Transverse colon (tissue), 4 donors: ENCODE results near the gene LAMB1.
"Not testable (repeated sequence)": the region's sequence is repeated elsewhere in the genome, so short reads cannot be mapped to it uniquely, and the experiment has no call there.

Experiments
- CTCF ChIP-seq, 5 experiments: fragments of 200-600 bp in 3 of 5; fragments of 450-650 bp in 2 of 5; sonication (generic) in 3 of 5; IDR thresholded peaks; 1 replicate in 2 of 5; 2 replicates in 3 of 5; pipeline ENCODE4 v1.5.1; 2016 to 2017; ENCODE audit warnings: antibody characterized with exemption in 5 of 5, inconsistent platforms in 3 of 5, mild to moderate bottlenecking in 2 of 5, moderate library complexity in 1 of 5
- EP300 ChIP-seq: sonication (generic); formaldehyde crosslinking; IDR thresholded peaks from one replicate; pipeline ENCODE4 v1.6.1; 2017; ENCODE audit warnings: antibody characterized with exemption, low read depth
- POLR2A ChIP-seq: fragments of 450-650 bp; IDR thresholded peaks from one replicate; pipeline ENCODE4 v1.6.1; 2016; ENCODE audit warnings: antibody characterized with exemption, mild to moderate bottlenecking, moderate library complexity
- POLR2AphosphoS5 ChIP-seq, 3 donors: sonication (generic); formaldehyde crosslinking; IDR thresholded peaks; one replicate each; pipeline ENCODE4 v1.6.1; 2016; ENCODE audit warnings: antibody characterized with exemption in 3 of 3

- TF ChIP-seq CTCF (IDR thresholded peaks at IDR 0.05); POLR2A; EP300; POLR2AphosphoS5 (IDR thresholded peaks at IDR 0.05): not testable (repeated sequence)
These were observed 46.0 kb downstream of the LAMB1 start for GRCh38 chr7:107956950-107957349.
